Fibroblast of villous mesenchyme (primary cell): ENCODE measurements around the gene CCDC107. TPM values are rescaled to one million over a fixed set of nuclear protein-coding genes. Genes with fewer than 3 reads are reported as not detected.
"Not testable (repeated sequence)": the region's sequence is repeated elsewhere in the genome, so short reads cannot be mapped to it uniquely, and the experiment has no call there.

Experiments used
- DNase-seq: peaks from one replicate; pipeline ENCODE4 v3.0.0-alpha.2; 2010; ENCODE audit warnings: low read depth
- H3K4me3 ChIP-seq: 2 replicates; pipeline ENCODE4 v1.5.1; 2011; ENCODE audit warnings: low read depth, mild to moderate bottlenecking, low read length
- total RNA-seq: library from RNA; depleted of rRNA; stranded (reverse); fragments of >200 nt; gene quantifications from 2 replicates; pipeline ENCODE4 v1.2.3, GENCODE V29; 2012
- TF ChIP-seq, protein P1 (sequence below): IDR thresholded peaks from 2 replicates; pipeline ENCODE4 v1.5.1; 2012; ENCODE audit warnings: low read depth, mild to moderate bottlenecking, low read length; ENCODE audit not compliant: insufficient read depth

Gene CCDC107
- total RNA-seq, 1 donor = 18.1 TPM

DNA sequence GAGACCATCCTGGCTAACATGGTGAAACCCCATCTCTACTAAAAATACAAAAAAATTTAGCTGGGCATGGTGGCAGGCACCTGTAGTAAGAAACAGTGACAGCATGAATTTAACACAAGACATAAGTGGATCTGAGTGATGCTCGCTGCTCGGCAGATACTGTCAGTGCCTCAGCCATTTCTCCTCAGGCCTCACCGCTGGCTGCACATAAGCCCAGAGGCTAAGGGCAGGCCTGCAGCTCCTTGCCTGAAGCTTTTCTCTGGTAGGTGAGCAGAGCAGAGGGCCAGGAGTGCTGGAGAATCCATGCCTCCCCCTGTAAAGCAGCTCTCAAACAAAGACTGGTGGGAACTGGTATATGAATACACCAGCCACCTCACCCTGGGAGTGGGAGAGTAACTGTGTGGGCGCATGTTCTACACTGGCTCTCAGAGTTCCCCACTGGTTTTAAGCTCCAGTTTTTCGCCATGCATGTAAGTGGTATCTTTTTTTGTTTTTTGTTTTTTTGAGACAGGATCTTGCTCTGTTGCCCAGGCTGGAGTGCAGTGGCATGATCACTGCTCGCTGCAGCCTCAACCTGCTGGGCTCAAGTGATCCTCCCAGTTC is 29.6 kb upstream of the CCDC107 start:
- H3K4me3 ChIP-seq = no peak overlapping the region
- no peak for DNase-seq
- TF ChIP-seq, protein P1, sequence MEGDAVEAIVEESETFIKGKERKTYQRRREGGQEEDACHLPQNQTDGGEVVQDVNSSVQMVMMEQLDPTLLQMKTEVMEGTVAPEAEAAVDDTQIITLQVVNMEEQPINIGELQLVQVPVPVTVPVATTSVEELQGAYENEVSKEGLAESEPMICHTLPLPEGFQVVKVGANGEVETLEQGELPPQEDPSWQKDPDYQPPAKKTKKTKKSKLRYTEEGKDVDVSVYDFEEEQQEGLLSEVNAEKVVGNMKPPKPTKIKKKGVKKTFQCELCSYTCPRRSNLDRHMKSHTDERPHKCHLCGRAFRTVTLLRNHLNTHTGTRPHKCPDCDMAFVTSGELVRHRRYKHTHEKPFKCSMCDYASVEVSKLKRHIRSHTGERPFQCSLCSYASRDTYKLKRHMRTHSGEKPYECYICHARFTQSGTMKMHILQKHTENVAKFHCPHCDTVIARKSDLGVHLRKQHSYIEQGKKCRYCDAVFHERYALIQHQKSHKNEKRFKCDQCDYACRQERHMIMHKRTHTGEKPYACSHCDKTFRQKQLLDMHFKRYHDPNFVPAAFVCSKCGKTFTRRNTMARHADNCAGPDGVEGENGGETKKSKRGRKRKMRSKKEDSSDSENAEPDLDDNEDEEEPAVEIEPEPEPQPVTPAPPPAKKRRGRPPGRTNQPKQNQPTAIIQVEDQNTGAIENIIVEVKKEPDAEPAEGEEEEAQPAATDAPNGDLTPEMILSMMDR = no peak

DNA sequence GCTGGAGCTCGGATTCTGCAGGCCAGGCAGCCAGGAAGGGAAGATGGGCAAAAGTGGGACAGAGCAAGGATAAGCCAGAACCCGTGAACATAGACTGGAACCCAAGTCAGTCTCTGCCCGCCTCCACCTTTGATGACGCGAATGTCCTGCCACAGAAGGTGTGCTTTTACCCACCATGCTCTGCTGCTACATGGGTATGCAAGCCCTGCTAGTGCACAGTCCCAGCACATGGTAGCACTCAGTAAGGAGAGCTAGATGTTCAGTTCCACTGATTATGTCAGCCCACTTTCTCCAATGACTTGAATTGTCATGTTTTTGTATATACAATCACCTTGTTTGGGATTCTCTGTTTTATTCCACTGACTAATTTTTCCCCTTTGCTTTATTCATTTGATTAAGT is 28.5 kb upstream of the CCDC107 start:
- H3K4me3 ChIP-seq = no peak overlapping the region
- TF ChIP-seq, protein P1 = no peak
- no peak for DNase-seq

DNA sequence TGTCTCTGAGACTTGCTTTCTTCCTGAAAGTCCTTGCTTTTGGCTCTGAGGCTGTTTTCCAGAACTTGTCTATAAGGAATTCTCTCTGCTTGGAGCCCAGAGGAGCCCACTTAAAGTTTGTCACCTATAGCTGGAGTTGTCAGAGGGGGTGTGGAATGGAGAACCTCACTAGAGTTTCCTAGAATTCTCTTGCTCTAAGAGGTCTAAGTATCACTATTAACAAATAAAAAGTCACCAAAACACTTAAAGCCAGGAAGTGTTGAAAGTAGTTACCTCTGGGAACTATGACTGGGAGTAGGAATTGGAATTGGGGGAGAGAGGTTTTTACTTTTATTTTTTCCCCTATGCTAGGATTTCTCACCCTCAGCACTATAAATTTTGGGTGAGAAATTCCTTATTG is 22.4 kb upstream of the CCDC107 start:
- no peak overlapping the region for H3K4me3 ChIP-seq
- DNase-seq = no peak
- TF ChIP-seq, protein P1 = no peak

GRCh38 chr9:35636135-35636876 is 21.8 kb upstream of the CCDC107 start:
- TF ChIP-seq, protein P1 = no peak
- H3K4me3 ChIP-seq = no peak overlapping the region
- DNase-seq = no peak

GRCh38 chr9:35636877-35637246 is 21.2 kb upstream of the CCDC107 start:
- H3K4me3 ChIP-seq = not testable (repeated sequence)

DNA sequence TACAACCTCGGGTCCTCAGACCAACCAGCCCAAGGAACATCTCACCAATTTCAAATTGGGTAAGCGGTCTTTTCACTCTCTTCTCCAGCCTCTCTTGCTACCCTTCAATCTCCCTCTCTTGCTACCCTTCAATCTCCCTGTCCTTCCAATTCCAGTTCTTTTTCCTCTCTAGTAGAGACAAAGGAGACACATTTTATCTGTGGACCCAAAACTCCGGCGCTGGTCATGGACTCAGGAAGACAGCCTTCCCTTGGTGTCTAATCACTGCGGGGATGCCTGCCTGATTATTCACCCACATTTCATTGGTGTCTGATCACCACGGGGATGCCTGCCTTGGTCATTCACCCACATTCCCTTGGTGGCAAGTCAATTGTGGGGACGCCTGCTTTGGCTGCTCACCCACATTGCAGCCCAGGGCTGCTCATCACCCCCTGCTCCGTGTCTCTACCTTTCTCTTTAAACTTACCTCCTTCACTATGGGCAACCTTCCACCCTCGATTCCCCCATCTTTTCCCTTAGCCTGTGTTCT is 20.6 kb upstream of the CCDC107 start:
- not testable (repeated sequence) for DNase-seq, H3K4me3 ChIP-seq

More at GRCh38 chr9:35636877-35637246, 21.2 kb upstream of the CCDC107 start:
- DNase-seq = not testable (repeated sequence)

DNA sequence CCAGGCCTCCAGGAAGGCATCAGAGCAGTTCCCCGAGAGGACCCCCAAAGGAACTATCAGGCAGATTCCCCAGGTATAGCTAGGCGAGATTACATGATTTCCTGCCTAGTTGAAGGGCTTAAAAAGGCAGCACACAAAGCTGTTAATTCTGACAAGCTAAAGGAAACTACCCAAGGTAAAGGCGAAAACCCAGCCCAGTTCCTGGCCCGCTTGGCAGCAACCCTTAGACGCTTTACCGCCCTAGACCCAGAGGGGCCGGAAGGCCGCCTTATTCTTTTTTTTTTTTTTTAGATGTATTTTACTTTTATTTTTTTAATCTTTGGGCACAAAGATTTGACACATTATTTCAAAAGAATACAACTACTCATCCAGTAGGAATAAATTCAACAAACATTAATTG is 19.3 kb upstream of the CCDC107 start:
- not testable (repeated sequence) for H3K4me3 ChIP-seq, DNase-seq

- H3K4me3 ChIP-seq, DNase-seq: not testable (repeated sequence)
These were observed 18.9 kb upstream of the CCDC107 start for GRCh38 chr9:35639225-35639624.

GRCh38 chr9:35639631-35640030 is 18.5 kb upstream of the CCDC107 start:
- TF ChIP-seq, protein P1 = no peak

DNA sequence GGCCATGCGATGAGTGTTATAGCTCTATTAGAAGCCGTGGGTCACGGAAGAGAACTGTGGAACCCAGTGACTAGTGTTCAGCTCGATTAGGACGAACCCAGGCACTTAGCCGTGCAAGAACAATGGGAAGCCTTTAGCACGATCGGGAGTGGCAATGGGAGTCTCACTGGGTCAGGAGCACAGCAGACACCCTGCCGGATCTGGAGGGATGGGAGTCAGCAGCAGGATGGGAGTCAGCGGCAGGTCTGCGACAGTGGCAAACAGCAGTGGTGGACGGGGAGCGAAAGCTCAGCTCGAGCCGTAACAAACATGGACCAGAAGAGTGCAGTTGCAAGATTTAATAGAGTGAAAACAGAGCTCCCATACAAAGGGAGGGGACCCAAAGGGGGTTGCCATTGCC is 17.7 kb upstream of the CCDC107 start:
- not testable (repeated sequence) for DNase-seq, H3K4me3 ChIP-seq

More at GRCh38 chr9:35639631-35640030, 18.5 kb upstream of the CCDC107 start:
- no peak for DNase-seq
- H3K4me3 ChIP-seq = no peak overlapping the region

- not testable (repeated sequence) for DNase-seq, H3K4me3 ChIP-seq
These were observed 16.6 kb upstream of the CCDC107 start for GRCh38 chr9:35641478-35641877.
